ENCODE data around the gene PAH.

GRCh38 chr12:102797528-102797927 is 119.5 kb downstream of the PAH start:
- TF ChIP-seq CTCF (IDR thresholded peaks at IDR 0.05) (no peak), POLR2A (IDR thresholded peaks at IDR 0.05) (no peak)

All from thyroid gland (tissue), 4 donors.